Tibial nerve (tissue), 3 donors: Measurements from ENCODE around the gene SEC62.

ENCODE experiments used
- CTCF ChIP-seq, 5 experiments: fragments of 200-600 bp in 3 of 5; fragments of 450-650 bp in 2 of 5; sonication (generic) in 3 of 5; IDR thresholded peaks; one replicate each; pipeline ENCODE4 v1.5.1; 2016 to 2019; ENCODE audit warnings: antibody characterized with exemption in 5 of 5, mild to moderate bottlenecking in 3 of 5, moderate library complexity in 2 of 5
- POLR2A ChIP-seq, 2 donors: fragments of 450-650 bp; IDR thresholded peaks; one replicate each; pipeline ENCODE4 v1.6.1; 2017; ENCODE audit warnings: antibody characterized with exemption in 2 of 2, mild to moderate bottlenecking in 2 of 2, moderate library complexity in 2 of 2

- no peak for TF ChIP-seq POLR2A (IDR thresholded peaks at IDR 0.05)
- no peak for TF ChIP-seq CTCF (IDR thresholded peaks at IDR 0.05)
Observed at GRCh38 chr3:169923189-169923588, 43.4 kb upstream of the SEC62 start.
